Stimulated activated CD8-positive, alpha-beta memory T cell treated with anti-CD3 and anti-CD28 coated beads, Interleukin-7, amount 100 ng/mL, for 24 hours (primary cell): ENCODE measurements around the gene CMSS1.

ENCODE experiments used
- DNase-seq: peaks from one replicate; pipeline ENCODE4 v3.0.0-alpha.2; 2020; ENCODE audit warnings: low read depth

Gene CMSS1

DNA sequence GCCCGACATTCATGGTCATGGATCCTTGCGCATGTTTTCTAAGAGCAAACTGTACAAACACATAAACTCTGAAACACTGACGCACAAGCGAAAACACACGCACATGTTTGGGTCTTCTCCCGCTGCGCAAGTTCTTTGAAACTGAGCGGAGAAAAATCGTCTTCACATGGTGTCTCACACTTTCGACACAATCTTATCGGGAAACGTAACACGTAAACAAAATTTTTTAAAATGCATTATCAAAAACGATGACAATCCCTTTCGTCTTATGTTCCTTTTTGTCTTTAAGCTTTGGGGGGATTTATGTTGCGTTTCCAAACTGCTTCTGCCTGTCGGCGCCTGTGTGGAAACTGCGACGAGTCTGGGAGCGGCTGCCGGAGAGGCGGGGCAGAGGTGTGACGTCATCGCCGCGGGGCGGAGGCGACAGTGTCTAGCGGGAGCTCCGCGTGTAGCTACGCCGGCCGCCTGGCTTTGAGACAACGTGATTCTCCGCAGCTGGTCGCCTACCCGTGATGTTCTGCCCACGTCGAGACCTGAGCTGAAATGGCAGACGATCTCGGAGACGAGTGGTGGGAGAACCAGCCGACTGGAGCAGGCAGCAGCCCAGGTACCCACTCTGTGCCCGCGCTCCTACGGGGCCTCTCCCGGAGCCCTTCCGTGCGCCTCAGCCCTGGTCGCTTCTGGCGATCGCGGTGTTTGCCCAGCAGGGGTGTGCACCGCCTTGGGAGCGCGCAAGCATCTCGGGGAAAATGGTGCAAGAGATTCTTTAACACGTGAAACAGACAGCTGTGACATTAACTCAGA, at the start of gene CMSS1:
Gene CMSS1, plus strand, starts transcription at position 426 of the 804 bp plus-strand sequence.
- peak; percentile 93 for DNase-seq

DNA sequence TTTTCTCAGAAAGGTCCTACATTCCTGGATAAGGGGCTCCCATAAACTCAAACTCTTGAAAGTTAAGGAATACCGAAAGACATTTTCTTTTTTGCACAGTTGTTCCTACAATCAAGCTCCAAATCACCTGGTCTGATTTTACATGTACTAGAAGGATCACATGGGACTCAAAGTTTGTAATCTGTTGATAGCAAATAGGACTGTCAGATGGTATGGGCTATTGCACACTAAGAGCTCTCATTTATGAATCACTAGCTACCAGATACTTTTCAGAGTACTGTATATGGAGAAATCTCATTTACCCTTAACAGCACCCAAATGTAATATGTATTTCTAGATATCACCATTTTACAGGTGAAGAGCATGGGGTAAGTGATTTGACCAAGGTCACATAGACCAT, 49.5 kb upstream of the CMSS1 start:
- DNase-seq = no peak

DNA sequence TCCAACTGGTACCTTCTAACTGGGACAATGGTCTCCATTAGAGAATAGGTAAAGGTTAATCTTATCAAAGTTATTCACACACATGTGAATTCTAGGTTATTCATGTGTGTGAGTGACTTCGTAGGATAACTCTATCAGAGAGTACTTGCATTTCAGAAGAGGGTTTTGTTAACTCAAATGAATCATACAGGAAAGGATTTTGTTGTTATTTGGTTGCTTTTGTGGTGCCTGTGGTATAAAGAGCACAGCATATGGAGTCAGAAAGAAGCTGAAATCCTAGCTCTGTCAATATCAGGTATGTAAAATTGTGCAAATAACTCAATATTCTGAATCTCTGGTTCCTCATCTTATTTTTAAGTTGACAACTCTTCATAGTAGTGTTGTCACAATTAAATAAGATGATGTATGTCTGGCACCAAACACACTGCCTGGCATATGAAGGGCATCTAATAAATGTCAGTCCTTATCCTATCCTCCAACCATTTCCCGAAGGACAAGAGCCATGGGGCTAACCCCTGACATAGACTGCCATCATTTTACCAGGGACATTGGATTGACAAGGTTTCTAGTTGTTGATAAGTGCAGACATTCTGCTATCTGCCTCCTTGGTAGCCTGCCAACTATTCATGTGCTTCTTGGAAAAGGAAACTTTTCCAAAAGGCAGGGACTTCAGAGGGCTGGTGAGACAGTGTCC, 48.7 kb upstream of the CMSS1 start:
- no peak for DNase-seq

DNA sequence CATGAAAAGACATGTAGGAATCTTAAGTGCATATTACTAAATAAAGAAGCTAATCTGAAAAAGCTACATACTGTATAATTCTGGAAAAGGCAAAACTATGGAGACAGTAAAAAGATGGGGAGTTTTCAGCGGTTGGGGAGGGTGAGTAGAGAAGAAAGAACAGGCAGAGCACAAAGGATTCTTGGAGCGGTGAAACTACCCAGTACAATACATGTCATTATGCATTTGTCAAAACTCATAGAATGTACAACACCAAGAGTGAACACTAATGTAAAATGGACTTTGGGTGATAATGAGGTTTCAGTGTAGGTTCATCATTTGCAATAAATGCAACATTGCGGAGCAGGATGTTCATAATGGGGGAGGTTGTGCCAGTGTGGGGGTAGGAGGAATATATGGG, 45.5 kb upstream of the CMSS1 start:
- DNase-seq = no peak

DNA sequence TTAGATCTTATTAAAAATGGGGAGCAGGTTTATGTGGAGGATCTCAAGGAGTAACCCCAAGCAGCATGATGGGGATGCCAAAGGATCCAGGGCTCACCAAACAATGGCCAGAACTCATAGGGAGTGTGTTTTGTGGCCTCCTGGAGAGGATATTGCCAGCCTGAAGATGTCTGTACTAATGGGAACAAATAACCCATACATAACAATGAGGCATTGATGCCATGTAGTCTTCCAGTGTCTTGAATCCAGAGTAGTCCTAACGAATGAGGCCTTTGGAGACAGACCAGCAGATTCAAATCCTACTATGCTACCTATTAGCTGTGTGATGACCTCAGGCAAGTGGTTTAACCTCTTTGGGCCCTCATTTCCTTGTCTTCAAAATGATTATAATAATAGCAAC, 45.0 kb upstream of the CMSS1 start:
- DNase-seq = no peak

DNA sequence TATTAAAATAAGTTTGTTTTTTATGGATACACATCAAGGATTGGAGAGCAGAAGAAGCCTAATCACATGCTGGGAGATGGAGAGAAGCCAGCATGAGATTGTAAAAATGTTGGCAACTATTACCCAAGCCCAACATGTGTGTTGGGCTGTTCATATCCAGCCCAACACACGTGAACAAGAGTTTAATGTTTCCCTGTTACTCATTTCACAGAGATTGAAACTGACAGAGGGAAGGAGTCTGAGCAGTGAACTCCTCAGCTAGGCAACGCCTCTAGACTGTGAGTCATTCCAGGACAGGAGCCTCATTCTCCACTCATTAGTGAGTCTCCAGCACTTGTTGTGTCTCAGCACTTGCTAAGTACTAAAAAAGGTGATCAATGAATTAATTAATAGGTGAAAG, 43.2 kb upstream of the CMSS1 start:
- DNase-seq = no peak

DNA sequence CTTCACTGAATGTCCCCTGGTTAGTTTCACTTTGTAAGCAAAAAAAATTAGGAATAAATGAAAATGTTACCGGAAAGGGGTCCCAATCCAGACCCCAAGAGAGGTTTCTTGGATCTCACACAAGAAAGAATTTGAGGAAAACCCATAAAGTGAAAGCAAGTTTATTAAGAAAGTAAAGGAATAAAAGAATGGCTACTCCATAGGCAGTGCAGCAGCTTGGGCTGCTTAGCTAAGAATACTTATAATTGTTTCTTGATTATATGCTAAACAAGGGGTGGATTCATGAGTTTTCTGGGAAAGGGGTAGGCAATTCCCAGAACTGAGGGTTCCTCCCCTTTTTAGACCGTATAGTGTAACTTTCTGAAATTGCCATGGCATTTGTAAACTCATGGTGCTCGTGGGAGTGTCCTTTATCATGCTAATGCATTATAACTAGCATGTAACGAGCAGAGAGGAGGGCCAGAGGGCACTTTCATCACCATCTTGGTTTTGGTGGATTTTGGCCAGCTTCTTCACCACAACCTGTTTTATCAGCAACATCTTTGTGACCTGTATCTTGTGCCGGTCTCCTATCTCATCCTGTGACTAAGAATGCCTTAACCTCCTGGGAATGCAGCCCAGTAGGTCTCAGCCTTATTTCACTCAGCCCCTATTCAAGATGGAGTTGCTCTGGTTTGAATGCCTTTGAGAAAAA, 41.0 kb upstream of the CMSS1 start:
- DNase-seq = no peak

DNA sequence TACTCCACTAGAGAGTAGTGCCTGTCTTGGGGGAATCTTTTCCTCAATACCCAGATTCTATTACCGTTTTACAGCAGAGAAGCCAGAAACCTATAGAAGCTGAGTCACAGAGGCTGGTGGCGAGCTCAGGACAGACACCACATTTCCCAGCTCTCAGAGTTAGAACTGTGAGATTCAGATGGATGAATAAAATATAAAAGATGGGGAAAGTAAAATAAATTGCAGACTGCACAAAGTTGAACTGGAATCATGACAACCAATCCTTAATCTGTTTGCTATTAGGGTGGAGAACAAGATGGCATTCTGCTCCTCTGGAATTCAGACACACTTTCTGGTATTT, 40.5 kb upstream of the CMSS1 start:
- DNase-seq = no peak

DNA sequence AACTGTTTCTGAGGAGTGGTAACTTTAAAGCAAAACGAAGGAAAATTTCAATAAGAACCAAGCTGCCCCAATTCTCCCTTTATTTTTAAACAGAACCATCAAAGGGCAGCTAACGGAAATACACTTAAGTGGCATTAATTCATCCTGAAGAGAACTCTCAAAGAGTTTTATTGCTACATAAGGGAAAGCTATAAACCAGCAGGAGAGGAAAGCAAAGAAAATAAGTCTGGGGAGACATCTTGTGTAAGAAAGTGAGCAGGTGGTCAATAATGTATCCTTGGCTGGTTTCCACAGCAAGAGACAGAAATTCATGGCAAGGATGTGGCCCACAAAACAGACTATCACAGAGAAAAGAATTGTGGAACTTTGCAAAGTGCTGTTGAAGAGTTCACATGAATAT, 40.0 kb upstream of the CMSS1 start:
- no peak for DNase-seq

DNA sequence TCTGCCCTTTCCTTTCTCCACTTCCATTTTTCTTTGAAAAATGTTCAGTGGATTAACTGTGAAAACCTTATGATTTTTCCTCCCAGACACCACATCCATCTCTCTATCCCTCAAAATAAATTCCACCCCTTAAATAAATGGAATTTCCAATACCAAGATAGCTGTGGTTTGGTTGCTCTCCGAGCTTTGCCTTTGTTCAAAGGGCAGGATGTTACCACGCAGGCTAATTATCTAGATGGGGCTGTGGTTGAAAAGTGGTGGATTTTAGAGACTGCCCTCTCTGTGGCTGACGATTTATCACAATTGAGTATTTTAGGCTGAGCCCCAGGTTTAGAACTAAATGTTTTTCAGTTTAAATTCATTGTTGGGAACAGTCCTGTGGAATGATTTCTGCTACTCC, 36.9 kb upstream of the CMSS1 start:
- DNase-seq = no peak

DNA sequence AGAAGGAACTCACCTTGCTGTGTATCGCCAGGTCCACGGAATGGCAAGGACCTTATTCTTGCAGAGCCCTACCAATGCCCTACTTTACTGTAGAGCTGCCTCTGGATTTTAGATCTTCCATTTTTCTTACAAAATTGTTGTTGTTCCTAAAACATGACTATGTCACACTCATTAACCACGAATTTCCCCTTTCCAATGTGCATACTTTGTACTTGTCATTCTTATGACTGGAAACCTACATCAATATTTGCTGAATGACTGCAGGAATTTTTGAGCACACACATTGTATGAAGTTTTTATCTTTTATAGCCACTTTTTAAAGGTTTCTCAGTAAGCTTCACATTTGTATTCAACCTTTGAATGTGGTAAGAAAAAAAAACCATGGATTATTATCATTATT, 35.9 kb upstream of the CMSS1 start:
- DNase-seq = no peak

DNA sequence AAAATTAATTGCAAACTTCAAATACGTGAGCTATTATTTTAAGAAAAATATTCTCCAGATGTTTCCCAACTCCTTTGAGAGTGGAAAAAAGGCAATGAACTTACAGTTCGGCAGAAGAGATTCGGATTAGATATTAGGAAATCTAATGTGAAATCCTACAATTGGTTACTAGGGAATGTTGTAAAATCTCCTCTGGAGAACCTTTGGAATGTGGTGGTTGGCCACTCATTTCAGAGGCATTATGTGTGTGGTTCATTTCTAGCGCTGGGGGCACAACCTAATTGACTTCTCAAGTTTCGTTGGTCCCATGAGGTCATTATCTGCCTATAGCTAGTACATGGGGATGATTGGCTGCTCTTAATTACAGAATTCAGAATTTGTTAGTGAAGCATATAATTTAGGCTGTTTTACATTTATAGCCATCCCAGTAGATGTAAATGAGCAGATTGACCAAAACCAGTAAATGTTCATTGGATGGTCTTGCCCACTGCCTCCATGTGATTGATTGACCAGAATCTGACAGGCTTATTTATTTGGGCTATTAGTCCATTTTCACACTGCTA, 34.6 kb upstream of the CMSS1 start:
- DNase-seq = no peak

DNA sequence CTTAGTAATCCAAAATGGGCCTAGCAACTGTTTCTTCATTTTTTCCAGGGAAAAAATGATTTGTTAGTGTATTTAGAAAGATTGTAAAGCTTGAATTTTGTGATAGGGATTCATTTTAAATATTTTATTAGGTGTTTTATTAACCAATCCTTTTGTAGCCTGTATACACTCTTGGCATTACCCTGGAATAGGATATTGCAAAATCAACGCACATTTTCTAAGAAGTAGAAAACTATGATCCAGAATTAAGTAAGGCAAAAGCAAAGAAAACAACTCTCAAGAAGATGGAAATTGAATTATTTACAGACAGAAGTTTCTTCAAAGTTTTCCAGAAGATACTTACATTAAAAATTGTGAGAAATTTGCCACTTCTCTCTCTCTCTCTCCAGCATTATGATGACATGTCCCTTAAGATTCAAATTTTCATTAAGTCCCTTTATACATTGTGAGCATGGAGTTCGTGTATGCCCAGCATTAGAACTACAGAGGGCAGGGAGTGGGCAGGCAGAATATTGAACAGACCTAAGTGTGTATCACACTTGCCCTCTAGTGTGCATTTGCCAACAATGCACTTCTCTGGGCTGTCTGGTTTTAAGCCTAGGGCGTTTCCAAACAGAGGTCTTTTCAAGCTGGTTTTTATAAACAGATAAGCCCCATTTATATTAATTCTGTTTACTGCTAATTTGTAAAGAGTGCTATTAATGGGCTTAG, 28.5 kb upstream of the CMSS1 start:
- no peak for DNase-seq

DNA sequence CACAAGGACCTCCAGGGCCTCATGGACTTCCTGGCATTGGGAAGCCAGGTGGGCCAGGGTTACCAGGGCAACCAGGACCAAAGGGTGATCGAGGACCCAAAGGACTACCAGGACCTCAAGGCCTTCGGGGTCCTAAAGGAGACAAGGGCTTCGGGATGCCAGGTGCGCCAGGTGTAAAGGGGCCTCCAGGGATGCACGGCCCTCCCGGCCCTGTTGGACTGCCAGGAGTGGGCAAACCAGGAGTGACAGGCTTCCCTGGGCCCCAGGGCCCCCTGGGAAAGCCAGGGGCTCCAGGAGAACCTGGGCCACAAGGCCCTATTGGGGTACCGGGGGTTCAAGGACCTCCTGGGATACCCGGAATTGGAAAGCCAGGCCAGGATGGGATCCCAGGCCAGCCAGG, 23.2 kb upstream of the CMSS1 start:
- DNase-seq = no peak

DNA sequence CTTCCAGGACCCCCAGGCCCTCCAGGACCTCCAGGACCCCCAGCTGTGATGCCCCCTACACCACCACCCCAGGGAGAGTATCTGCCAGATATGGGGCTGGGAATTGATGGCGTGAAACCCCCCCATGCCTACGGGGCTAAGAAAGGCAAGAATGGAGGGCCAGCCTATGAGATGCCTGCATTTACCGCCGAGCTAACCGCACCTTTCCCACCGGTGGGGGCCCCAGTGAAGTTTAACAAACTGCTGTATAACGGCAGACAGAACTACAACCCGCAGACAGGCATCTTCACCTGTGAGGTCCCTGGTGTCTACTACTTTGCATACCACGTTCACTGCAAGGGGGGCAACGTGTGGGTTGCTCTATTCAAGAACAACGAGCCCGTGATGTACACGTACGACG, 22.1 kb upstream of the CMSS1 start:
- DNase-seq = no peak

DNA sequence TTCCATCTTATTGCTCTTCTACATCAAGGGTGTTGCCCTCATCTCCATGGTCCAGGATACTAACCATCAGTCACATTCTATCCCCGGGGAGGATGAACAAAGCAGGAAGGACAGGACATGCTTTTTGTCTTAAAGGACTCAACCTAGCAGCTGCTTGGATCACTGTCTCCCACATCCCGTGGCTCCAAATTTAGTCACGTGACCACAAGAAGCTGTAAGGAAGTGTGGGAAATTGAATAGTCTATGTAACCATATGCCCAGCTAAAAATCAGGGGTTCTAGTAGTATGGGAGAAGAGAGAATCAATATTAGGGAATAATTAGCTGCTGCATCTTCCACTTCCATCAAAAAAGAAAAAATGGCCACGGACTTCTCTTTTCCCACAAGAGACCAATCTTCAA, 18.2 kb upstream of the CMSS1 start:
- DNase-seq = no peak

DNA sequence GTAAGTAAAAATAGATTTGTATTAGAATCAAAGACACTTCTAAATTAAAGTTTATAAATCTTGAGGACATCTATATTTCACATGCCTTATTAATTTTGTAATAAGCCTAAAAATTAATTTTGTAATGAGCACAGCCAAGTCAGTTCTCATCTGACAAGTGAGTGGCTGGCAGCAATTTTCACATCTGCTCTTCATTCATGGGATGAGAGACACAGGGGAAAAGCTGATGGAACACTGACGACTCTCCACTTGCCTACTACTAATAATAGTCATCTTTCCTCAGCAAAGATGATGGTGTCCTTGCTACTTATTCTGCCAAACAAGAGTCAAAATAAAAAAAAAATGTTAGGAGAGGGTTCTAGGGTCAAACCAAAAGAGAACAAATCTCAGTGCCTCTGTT, 14.4 kb upstream of the CMSS1 start:
- DNase-seq = no peak

DNA sequence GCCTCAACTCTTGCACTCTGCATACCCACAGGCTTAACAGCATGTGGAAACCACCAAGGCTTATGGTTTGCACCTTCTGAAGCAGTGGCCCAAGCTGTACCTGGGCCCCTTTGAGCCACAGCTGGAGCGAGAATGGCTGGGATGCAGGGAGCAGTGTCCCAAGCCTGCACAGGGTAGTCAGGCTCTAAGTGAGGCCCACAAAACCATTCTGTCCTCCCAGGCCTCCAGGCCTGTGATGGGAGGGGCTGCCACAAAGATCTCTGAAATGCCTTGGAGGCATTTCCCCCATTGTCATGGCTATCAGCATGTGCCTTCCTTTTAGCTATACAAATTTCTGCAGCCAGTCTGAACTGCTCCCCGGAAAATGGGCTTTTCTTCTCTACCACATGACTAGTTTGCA, 12.5 kb upstream of the CMSS1 start:
- DNase-seq = no peak

DNA sequence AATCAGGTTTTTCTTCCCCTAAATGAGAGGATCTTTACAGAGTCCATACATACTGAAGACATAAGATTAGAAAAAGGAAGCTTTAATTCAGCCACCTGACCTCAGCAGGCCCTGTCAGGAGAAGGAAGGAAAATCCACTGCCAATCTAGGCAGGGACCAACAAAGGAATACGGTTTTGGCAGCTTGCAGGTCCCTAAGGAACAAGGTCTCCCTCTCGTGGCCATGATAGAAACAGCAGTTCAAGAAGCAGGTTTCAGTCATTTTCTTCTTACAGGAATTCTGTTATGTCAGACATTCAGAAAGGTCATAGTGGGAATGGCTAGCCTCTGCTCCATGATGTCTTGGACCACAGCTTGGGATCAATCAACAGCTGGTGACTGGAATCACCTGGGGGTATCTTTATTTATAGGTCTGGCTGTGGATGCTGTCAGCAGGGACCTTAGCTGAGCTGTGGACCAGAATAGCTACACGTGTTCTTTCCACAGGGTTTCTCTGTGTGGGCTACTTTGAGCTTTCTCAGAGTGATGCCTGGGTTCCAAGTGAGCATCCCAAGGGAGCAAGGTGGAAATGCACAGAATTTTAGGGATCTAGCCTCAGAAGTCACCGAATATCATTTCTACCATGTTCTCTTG, 9.4 kb upstream of the CMSS1 start:
- DNase-seq = no peak

DNA sequence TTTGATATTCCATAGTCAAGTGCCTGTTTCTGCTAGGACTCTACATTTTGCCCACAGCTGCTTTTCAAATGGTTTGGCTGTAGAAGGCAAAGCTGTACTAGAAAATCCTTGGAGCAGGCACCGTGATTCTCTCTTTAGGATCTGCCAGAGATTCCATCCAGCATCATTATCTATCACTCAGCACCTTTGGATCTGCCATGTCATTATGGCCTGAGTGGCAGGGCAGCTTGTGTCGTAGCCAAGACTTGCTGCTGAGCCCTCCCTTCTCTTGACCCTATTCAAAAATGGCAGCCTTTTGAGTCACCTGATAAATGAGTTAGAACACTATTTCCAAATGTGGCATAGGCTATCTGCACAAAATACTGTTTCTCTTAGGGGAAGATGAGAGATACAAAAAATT, 8.1 kb upstream of the CMSS1 start:
- no peak for DNase-seq

DNA sequence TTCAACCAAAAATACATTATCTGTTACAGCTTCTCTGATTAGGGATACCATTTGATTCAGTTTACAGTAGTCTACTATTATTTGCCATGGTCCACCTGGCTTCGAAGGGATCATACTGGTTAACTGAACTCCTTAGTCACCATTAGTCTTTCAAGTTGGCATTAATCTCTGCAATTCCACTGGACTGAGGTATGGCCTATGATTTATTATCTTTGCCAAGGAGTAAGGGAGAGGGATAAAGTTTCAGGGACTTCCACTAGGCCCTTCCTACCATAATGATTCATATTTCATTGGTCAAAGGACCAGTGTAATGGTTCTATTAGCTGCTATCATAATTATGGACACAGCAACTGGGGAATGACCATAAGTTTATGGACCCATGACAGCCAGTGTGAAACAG, 7.3 kb upstream of the CMSS1 start:
- no peak for DNase-seq

DNA sequence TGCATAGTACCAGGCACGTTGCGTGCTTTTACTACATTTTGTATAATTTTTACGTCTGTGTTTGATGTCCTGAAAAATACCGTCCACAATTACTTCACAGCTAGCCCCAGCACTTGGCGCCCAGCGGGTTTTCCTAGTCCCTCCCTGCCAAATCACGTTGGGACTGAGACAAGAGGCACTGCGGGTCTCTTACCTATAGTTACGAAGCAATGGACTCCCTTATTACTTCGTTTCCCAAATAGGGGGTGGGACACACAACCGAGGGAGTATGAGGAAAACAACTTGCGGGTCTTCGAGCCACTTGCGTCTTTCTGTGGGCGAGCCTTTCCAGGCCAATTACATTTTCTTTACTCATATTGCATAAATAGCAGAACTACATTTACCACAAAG, 620 bp upstream of the CMSS1 start:
- DNase-seq = no peak
